ENCODE measurements around the gene TNRC18.
"Not testable (repeated sequence)": the region's sequence is repeated elsewhere in the genome, so short reads cannot be mapped to it uniquely, and the experiment has no call there.

Gene TNRC18

GRCh38 chr7:5260530-5261068 is 163.0 kb downstream of the TNRC18 start:
- DNase-seq = not testable (repeated sequence)

Data from suppressor macrophage treated with lipopolysaccharide for 1 hour (primary cell).